ENCODE results near the gene TMEM200B.
"Not testable (repeated sequence)": the region's sequence is repeated elsewhere in the genome, so short reads cannot be mapped to it uniquely, and the experiment has no call there.

DNA sequence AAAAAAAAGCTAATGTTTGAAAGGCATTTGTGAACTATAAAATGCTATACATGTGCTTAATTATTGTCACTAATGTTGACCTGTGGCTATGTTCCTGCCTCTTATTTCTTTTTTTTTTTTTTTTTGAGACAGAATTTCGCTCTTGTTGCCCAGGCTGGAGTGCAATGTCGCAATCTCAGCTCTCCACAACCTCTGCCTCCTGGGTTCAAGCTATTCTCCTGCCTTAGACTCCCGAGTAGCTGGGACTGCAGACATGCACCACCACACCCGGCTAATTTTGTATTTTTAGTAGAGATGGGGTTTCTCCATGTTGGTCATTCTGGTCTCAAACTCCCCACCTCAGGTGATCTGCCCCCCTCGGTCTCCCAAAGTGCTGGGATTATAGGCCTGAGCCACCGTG, 15.7 kb downstream of the TMEM200B start:
- not testable (repeated sequence) for TF ChIP-seq POLR2AphosphoS5 (IDR thresholded peaks at IDR 0.05; ENCODE audit: low read depth)
- TF ChIP-seq, protein P1, sequence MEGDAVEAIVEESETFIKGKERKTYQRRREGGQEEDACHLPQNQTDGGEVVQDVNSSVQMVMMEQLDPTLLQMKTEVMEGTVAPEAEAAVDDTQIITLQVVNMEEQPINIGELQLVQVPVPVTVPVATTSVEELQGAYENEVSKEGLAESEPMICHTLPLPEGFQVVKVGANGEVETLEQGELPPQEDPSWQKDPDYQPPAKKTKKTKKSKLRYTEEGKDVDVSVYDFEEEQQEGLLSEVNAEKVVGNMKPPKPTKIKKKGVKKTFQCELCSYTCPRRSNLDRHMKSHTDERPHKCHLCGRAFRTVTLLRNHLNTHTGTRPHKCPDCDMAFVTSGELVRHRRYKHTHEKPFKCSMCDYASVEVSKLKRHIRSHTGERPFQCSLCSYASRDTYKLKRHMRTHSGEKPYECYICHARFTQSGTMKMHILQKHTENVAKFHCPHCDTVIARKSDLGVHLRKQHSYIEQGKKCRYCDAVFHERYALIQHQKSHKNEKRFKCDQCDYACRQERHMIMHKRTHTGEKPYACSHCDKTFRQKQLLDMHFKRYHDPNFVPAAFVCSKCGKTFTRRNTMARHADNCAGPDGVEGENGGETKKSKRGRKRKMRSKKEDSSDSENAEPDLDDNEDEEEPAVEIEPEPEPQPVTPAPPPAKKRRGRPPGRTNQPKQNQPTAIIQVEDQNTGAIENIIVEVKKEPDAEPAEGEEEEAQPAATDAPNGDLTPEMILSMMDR (IDR thresholded peaks at IDR 0.05; ENCODE audit: insufficient read depth, low read length) = not testable (repeated sequence)

Measured in HL-60 (cell line).